ENCODE results near the gene PGBD4.
A peak's percentile ranks its signal among the peaks of the same experiment; 100 is the strongest.

PGBD4 gene

GRCh38 chr15:34101366-34102174 lies at the start of gene PGBD4, which contains the start of gene EMC7:
TSS of gene PGBD4 (plus strand) at chr15:34102083. CDS start at chr15:34102532, 449 bp downstream.
TSS of gene EMC7 (minus strand) at chr15:34101862. CDS start at chr15:34101839, 23 bp downstream.
- peak; percentile 99 for DNase-seq

DNA sequence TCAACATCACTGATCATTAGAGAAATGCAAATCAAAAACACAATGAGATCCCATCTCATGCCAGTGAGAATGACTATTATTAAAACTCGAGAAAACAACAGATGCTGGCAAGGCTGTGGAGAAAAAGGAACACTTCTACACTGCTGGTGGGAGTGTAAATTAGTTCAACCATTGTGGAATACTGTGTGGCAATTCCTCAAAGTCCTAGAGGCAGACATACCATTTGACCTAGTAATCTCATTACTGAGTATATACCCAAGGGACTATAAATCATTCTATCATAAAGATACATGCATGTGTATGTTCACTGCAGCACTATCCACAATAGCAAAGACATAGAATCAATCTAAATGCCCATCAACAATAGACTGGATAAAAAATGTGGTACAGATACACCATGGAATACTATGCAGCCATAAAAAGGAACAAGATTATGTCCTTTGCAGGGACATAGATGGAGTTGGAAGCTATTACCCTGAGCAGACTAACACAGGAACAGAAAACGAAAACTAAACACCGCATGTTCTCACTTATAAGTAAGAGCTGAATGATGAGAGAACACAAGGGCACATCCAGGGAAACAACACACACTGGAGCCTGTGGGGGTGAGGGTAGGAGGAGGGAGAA lies 47.7 kb upstream of the PGBD4 start:
- no peak for DNase-seq

GRCh38 chr15:34055868-34056595 lies 45.9 kb upstream of the PGBD4 start:
- DNase-seq, result no peak

GRCh38 chr15:34056911-34057310 lies 45.0 kb upstream of the PGBD4 start:
- no peak for DNase-seq

- DNase-seq, result no peak
Observed at GRCh38 chr15:34059476-34059875, 42.4 kb upstream of the PGBD4 start.

DNA sequence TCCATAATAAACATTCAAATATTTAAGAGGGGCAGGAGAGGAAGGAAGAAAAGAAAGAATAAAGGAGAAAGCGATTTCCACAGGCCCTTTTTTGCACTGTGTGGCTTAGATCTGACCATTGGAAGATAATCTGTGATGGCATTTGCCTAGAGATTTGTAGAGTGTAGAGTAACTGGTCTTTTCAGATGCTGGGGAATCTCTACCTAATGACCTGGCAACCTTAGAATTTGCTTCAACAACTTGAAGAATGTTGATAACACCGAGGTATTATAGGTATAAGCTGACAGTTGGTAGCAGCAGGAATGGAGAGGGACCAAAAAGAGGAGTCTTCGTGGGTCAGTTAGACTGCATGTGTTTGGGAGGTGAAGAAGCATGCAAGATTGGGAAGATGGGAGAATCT lies 41.9 kb upstream of the PGBD4 start:
- no peak for DNase-seq

DNA sequence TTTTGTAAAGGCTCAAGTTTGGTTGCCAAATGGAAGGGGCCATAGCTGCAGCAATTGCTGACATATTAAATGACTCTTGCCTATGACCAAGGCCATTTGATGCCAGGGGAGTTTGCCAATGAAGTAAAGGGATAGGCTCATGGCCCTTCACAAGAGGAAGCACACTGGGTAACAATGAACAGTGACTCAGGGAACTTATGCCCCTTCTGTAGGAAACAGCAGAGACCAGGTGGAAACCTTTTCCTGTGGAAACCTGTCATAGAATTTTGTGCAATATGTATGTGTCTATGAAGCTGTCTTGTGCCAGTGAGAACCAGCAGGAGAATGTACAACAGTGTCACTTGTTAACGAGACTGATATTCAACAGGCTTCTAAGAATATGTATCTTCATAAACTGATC lies 37.4 kb upstream of the PGBD4 start:
- DNase-seq, result no peak

DNA sequence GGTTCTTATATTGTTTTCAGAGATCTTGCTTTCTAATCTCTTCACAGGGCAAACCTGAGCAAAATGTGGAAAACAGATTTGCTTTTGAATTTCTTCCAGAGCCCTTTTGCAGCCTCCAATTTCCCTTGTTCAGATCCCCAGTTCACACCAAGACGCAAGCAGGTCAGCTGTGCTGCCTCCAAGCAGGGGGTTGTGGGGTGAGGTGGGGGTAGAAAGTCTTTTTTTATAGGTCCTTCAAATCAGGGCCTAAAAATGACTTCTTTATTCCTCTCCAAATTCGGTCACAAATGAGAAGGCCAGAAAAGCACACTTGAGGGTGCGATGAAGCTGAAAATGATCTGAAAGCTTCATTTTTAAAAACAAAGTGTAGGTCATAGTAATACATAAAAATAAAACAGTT lies 36.6 kb upstream of the PGBD4 start:
- DNase-seq, result no peak

GRCh38 chr15:34065941-34066340 lies 35.9 kb upstream of the PGBD4 start:
- DNase-seq, result no peak

DNA sequence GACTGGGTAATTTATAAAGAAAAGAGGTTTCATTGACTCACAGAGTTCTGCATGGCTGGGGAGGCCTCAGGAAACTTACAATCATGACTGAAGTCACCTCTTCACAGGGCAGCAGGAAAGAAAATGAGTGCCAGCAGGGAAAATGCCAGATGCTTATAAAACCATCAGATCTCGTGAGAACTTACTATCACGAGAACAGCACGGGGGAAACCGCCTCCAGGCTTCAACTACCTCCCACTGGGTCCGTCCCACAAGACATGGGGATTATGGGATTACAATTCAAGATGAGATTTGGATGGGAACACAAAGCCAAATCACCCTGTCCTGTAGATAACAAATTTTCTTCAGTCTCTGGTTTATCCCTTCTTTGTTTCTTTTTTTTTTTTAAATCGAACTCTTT lies 31.9 kb upstream of the PGBD4 start:
- DNase-seq, result no peak

- no peak for DNase-seq
Observed at GRCh38 chr15:34076785-34077184, 25.1 kb upstream of the PGBD4 start.

DNA sequence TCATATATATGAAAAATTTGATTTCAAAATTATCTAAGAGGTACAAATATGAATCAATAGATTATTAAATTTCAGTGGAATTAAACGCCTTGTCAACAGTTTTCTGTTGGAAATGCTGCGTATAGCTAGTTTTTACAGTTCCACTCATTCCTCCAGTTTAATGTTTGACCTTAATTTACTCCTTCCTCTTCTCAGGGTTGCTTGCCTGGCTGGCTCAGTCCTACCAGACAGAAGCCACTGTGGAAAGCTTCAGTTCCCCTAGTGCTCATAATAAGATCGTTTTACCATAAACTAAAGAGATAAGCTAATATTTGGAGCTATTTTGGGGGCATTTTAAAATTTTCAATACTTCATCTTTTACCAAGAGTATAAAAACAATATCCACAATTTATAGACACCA lies 23.0 kb upstream of the PGBD4 start:
- no peak for DNase-seq

DNA sequence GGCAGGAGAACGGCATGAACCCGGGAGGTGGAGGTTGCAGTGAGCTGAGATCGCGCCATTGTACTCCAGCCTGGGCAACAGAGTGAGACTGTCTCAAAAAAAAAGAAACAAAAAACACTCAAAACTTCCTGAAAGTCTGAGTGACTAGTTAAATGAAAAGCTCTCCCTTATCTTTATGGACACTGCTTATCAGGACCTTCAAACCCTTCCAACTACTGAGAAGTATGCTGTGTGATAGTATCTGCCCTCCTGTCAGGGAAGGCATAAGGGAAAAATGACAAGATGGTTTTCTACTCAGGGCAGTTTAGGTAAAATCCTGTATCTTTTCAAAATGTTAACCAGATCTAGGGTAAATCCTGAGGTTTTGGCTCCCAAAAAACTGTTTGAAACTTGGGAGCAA lies 22.0 kb upstream of the PGBD4 start:
- DNase-seq, result no peak

- no peak for DNase-seq
Observed at GRCh38 chr15:34084086-34084485, 17.8 kb upstream of the PGBD4 start.

- DNase-seq, result no peak
Observed at GRCh38 chr15:34085746-34086145, 16.1 kb upstream of the PGBD4 start.

- DNase-seq, result no peak
Observed at GRCh38 chr15:34099914-34100313, 2.0 kb upstream of the PGBD4 start.

DNA sequence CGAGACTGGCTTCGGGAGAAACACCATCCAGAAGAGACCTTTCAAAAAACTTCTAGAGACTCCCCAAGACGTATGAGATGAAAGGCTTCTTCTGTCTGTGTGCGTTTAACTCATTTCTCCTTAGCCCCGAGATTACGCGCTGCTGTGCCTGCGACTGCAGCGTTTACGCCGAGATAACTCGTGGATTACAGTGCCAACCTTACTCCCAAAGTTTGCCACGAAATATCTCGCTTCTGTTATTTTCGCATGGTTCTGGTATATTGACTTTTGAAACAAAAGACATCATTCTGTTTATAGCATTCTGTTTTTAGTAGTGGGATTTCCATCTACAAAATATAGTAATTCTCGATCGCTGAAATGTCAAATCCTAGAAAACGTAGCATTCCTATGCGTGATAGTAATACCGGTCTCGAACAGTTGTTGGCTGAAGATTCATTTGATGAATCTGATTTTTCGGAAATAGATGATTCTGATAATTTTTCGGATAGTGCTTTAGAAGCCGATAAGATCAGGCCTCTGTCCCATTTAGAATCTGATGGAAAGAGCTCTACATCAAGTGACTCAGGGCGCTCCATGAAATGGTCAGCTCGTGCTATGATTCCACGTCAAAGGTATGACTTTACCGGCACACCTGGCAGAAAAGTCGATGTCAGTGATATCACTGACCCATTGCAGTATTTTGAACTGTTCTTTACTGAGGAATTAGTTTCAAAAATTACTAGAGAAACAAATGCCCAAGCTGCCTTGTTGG lies 467 bp downstream of the PGBD4 start:
- DNase-seq, result no peak

- DNase-seq, result no peak
Observed at GRCh38 chr15:34106423-34106822, 4.5 kb downstream of the PGBD4 start.

DNA sequence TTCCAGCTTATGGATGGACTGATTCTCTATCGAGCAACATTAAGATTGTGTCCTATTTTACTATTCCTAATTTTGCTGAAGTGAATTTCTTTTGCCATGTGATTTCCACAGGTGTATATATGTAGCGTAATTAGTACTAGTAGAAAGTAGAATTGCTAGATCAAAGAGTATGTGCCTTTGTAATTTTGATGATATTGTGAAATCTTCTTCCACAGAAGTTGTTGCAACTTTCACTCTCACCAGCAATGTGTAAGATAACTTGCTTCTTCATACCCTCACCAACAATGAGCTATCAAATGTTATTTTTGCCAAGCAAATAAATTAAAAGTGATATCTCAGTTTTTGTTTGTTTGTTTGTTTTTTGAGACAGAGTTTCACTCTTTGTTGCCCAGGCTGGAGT lies 5.4 kb downstream of the PGBD4 start:
- DNase-seq, result no peak

DNA sequence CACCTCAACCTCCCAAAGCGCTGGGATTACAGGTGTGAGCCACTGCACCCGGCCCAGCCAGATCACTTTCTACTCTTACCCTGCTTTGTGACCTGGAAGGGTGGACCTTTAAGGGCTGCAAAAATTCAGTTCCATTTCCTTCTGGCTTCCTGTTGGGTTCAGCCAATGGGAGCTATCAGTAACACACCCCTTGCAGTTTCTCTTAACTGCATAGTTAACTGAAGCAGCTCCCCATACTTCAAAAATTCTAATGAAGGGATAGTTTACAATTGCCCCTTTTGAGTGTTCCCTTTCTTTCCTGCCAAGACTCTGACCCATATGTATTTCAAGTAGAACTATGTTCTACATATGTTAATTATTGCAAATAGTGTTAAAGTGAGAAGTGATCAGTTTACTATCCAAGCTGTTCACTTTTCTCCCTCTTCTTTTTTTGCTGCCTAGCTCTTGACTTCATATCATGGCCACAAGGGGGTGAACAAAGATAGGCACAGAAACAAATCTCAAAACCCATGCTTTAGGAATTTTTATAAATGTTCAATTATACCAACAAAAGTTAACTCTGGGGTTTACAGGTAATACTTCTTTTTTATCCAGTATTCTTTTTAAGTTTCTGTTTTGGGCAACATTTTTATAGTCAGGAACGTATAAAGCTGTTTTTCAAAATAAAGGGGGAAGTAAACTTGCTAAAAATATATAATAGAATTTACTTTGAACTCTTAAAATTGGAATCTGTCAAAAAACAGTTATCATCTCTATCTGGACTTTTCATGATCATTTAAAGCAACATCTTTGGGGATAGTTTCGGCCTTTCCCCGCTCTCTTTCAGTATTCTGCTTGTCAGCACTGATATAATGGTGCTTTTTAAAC lies 8.1 kb downstream of the PGBD4 start:
- DNase-seq, result peak; percentile 39

DNA sequence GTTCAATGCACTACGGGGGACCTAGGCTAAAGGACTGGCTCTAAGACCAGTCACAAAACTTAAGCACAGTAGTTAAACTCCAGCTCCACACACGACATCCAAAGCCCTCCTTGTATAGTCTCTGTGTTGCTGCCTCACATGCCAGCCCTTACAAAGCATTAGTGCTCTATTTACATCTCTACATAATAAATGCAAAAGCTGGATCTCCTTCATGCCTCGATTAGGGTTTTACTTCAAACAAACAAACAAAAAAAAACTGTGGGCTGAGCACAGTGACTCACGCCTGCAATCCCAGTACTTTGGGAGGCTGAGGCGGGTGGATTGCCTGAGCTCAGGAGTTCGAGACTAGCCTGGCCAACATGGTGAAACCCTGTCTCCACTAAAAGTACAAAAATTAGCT lies 9.6 kb downstream of the PGBD4 start:
- no peak for DNase-seq

DNA sequence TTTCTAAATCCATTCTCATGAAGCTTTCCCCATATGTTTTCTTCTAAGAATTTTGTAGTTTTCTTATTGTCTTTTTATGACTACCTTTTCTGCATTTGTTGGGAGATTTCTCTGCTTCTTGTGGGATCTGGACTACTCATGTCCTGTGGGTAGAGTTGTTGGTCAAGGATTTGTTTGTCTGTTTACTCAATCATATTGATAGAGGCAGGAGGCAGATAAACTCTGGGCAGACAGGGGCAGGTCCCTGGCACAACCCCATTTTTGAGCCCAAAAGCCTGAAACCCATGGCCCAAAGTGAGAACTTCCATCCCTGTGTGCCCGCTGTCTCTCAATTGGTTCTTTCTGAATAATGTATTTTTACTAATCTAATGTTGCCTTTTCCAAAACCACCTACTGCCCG lies 12.3 kb downstream of the PGBD4 start:
- DNase-seq, result no peak

All from activated CD4-positive, alpha-beta T cell treated with anti-CD3 and anti-CD28 coated beads, Interleukin-10, Interleukin-2, amounts not matched to agents 100 ng/mL and 50 ng/mL, durations not matched to agents 16 hours and 8 hours (primary cell).